Transverse colon (tissue), 4 donors: Measurements from ENCODE around the gene CCL27. TPM values are rescaled to one million over a fixed set of nuclear protein-coding genes. Genes with fewer than 3 reads are reported as not detected.

Experiments
- DNase-seq: peaks from one replicate; pipeline ENCODE4 v3.0.0-alpha.2; 2019
- H3K27ac ChIP-seq, 4 donors: fragments of 200-600 bp; sonication (generic); 2 replicates each; pipeline ENCODE4 v1.5.1; 2016 to 2018; ENCODE audit warnings: inconsistent platforms in 4 of 4
- H3K27me3 ChIP-seq: fragments of 200-600 bp; sonication (generic); 2 replicates; pipeline ENCODE4 v1.5.1; 2017; ENCODE audit warnings: inconsistent platforms
- H3K36me3 ChIP-seq, 4 donors: fragments of 200-600 bp; sonication (generic); 2 replicates each; pipeline ENCODE4 v1.5.1; 2017 to 2019; ENCODE audit warnings: inconsistent platforms in 4 of 4
- H3K4me1 ChIP-seq, 4 donors: fragments of 200-600 bp; sonication (generic); 2 replicates each; pipeline ENCODE4 v1.5.1; 2017 to 2020; ENCODE audit warnings: inconsistent platforms in 4 of 4
- H3K4me3 ChIP-seq, 4 donors: fragments of 200-600 bp; sonication (generic); 1 replicate in 1 of 4; 2 replicates in 3 of 4; pipeline versions ENCODE4 v1.5.1 to v1.6.1; 2017 to 2019; ENCODE audit warnings: inconsistent platforms in 4 of 4
- H3K9me3 ChIP-seq, 2 donors: fragments of 200-600 bp; sonication (generic); 2 replicates each; pipeline ENCODE4 v1.5.1; 2017 to 2019; ENCODE audit warnings: inconsistent platforms in 2 of 2
- EP300 ChIP-seq: sonication (generic); formaldehyde crosslinking; IDR thresholded peaks from one replicate; pipeline ENCODE4 v1.6.1; 2017; ENCODE audit warnings: antibody characterized with exemption, low read depth
- POLR2A ChIP-seq: fragments of 450-650 bp; IDR thresholded peaks from one replicate; pipeline ENCODE4 v1.6.1; 2016; ENCODE audit warnings: antibody characterized with exemption, mild to moderate bottlenecking, moderate library complexity
- POLR2AphosphoS5 ChIP-seq, 3 donors: sonication (generic); formaldehyde crosslinking; IDR thresholded peaks; one replicate each; pipeline ENCODE4 v1.6.1; 2016; ENCODE audit warnings: antibody characterized with exemption in 3 of 3
- WGBS, 2 donors: methylation state at CpG; one replicate each; pipeline ENCODE4 v1.1.5; 2018; ENCODE audit warnings: low coverage in 1 of 2; 5-methylcytosine and 5-hydroxymethylcytosine counted together
- in situ Hi-C, 4 donors: fragments of 200-750 bp; cut with MboI; loops; one replicate each; pipeline versions ENCODE4 v1.15.0 to v1.15.1; 2017; ENCODE audit warnings: low sequenced_read_pairs in 3 of 4, low pct_ligation_motif_present in 1 of 4, low pct_unique_long_range_greater_than_20kb in 1 of 4
- intact Hi-C: fragments of 100-400 bp; cut with DNase I; formaldehyde crosslinking; loops from one replicate; pipeline ENCODE4 v1.15.1; 2023; ENCODE audit warnings: low total_unique reads
- total RNA-seq, 4 donors: library from RNA; depleted of rRNA; stranded (reverse); fragments of >200 nt; gene quantifications; one replicate each; pipeline ENCODE4 v1.1.0, GENCODE V29; 2016
- TF ChIP-seq, protein P1 (sequence below), 5 experiments: fragments of 200-600 bp in 3 of 5; fragments of 450-650 bp in 2 of 5; sonication (generic) in 3 of 5; IDR thresholded peaks; 1 replicate in 2 of 5; 2 replicates in 3 of 5; pipeline ENCODE4 v1.5.1; 2016 to 2017; ENCODE audit warnings: antibody characterized with exemption in 5 of 5, inconsistent platforms in 3 of 5, mild to moderate bottlenecking in 2 of 5, moderate library complexity in 1 of 5

Gene CCL27
- total RNA-seq, 4 donors from 2014 or later = not detected

DNA sequence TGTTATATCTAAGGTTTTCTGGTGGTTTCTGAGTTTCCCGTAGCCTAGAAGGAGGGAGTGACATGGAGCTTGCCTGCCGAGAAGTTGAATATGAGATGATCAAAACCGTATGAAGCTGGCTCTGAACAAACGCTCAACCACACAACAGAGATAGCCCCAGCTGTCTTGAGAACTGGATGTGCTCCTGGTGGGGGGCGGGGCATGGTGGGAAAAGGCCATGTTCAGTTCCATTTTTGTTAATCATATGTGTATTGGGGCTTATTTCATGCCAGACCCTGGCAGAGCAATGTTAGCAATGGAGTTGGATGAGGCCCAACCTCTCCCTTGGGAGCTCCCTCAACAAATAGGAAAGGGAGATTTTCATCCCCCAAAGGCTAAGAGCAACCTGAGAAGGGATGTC lies 23.8 kb upstream of the CCL27 start:
- H3K27ac ChIP-seq = no peak overlapping the region
- H3K36me3 ChIP-seq = no peaks in the 10 kb centered on the region
- in situ Hi-C loops (no loop called here), intact Hi-C loops (no loop called here)
- H3K4me1 ChIP-seq = peaks cover 0 to 16% (median 0%) of the 10 kb centered on the region in 4 donors
- no peak for DNase-seq
- WGBS, 2 donors = 77 to 84% methylated on average over 5 of the region's 5 CpGs
- H3K9me3 ChIP-seq = no peaks in the 10 kb centered on the region
- H3K4me3 ChIP-seq = no peak overlapping the region
- no peaks in the 10 kb centered on the region for H3K27me3 ChIP-seq
- no peak for TF ChIP-seq POLR2A
- TF ChIP-seq, protein P1, sequence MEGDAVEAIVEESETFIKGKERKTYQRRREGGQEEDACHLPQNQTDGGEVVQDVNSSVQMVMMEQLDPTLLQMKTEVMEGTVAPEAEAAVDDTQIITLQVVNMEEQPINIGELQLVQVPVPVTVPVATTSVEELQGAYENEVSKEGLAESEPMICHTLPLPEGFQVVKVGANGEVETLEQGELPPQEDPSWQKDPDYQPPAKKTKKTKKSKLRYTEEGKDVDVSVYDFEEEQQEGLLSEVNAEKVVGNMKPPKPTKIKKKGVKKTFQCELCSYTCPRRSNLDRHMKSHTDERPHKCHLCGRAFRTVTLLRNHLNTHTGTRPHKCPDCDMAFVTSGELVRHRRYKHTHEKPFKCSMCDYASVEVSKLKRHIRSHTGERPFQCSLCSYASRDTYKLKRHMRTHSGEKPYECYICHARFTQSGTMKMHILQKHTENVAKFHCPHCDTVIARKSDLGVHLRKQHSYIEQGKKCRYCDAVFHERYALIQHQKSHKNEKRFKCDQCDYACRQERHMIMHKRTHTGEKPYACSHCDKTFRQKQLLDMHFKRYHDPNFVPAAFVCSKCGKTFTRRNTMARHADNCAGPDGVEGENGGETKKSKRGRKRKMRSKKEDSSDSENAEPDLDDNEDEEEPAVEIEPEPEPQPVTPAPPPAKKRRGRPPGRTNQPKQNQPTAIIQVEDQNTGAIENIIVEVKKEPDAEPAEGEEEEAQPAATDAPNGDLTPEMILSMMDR (IDR thresholded peaks at IDR 0.05) = no peak
- no peak for TF ChIP-seq EP300
- no peak for TF ChIP-seq POLR2AphosphoS5 (IDR thresholded peaks at IDR 0.05)

DNA sequence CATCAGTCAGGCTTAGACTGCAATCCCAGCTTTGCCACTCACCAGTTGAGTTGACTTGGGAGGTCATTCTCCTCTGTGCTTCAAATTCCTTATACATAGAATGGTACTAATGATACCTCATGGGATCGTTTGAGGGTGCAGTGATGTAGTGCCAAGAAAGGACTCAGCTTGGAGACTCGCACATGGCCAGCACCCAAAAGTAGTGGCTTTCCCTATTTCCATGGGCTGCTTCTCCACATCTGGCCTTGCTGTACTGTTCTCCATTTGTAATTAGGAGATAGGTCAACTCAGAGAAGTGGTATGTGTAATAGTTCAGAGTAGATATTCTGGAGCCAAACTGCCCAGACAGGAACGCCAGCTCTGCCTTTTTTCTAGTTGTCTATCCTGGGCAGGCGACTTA lies 23.1 kb upstream of the CCL27 start:
- WGBS, 2 donors = 94 to 100% methylated on average over 1 to 4 of the region's 4 CpGs
- Histone ChIP-seq H3K9me3 (no peaks in the 10 kb centered on the region), H3K4me1 (peaks cover 0 to 16% (median 0%) of the 10 kb centered on the region in 4 donors), H3K27me3 (no peaks in the 10 kb centered on the region), H3K27ac (no peak overlapping the region), H3K36me3 (no peaks in the 10 kb centered on the region), H3K4me3 (no peak overlapping the region)
- TF ChIP-seq EP300 (no peak), POLR2A (no peak), POLR2AphosphoS5 (IDR thresholded peaks at IDR 0.05) (no peak)
- TF ChIP-seq, protein P1 (IDR thresholded peaks at IDR 0.05) = no peak
- DNase-seq = no peak
- in situ Hi-C loops = no loop called here
- intact Hi-C loops = no loop called here

DNA sequence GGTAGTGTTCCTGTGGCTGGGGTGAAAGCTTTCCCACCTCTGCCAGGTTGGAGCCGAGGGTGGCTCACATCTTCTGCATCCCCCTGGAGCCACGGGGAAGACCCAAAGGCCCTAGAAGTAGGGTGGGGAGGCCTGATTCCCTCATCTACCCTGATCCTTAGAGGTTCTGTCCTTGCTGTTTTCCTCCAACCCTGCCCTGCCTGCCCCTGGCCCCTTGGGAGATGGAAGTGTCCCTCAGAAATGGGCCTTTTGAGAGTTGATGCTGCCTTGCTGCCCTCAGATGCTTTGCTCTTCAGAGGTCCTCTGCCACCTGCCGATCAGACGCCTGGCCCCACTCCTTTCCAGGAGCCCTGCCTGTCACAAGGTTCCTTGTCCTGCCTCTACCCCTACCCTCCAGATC lies 22.4 kb upstream of the CCL27 start:
- H3K9me3 ChIP-seq = no peaks in the 10 kb centered on the region
- in situ Hi-C loops = no loop called here
- no peak overlapping the region for H3K27ac ChIP-seq
- no peaks in the 10 kb centered on the region for H3K36me3 ChIP-seq
- H3K4me1 ChIP-seq = peaks cover 0 to 16% (median 0%) of the 10 kb centered on the region in 4 donors
- WGBS, 2 donors = 85 to 100% methylated on average over 2 to 4 of the region's 4 CpGs
- H3K27me3 ChIP-seq = no peaks in the 10 kb centered on the region
- H3K4me3 ChIP-seq = no peak overlapping the region
- TF ChIP-seq EP300 = no peak
- no peak for TF ChIP-seq POLR2AphosphoS5 (IDR thresholded peaks at IDR 0.05)
- TF ChIP-seq, protein P1 (IDR thresholded peaks at IDR 0.05) = no peak
- no peak for TF ChIP-seq POLR2A
- DNase-seq = no peak
- intact Hi-C loops = no loop called here

DNA sequence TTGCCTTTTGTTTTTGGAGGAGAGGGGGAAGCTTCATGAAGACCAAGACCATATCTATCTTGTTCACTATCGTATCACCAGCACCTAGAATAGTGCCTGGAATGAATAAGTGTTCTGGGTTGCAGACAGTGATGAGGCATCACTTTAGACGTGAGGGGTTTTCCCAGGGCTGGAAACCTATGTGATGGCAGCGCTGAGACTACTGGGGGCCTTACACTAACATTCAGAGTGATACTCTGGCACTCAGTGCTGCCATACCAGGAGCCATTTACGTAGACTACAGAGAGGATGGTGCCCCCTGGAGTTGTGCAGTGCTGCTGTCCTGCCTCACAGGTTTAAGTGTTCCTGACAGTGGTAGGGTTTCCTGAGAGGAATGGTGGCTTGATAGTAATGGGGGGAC lies 21.7 kb upstream of the CCL27 start:
- Histone ChIP-seq H3K9me3 (no peaks in the 10 kb centered on the region), H3K4me3 (no peak overlapping the region), H3K27ac (no peak overlapping the region), H3K36me3 (no peaks in the 10 kb centered on the region), H3K27me3 (no peaks in the 10 kb centered on the region), H3K4me1 (peaks cover 0 to 12% (median 0%) of the 10 kb centered on the region in 4 donors)
- intact Hi-C loops = no loop called here
- WGBS, 2 donors = 73 to 80% methylated on average over 2 to 4 of the region's 4 CpGs
- DNase-seq = no peak
- in situ Hi-C loops = no loop called here
- TF ChIP-seq POLR2A (no peak), POLR2AphosphoS5 (IDR thresholded peaks at IDR 0.05) (no peak), EP300 (no peak)
- TF ChIP-seq, protein P1 (IDR thresholded peaks at IDR 0.05) = no peak
